NCI-H1694 treated with DMSO at 0.1 percent for 48 hours (cell line): ENCODE results near the gene ANXA2R.

ENCODE experiments used
- DNase-seq: peaks from one replicate; lab custom pipeline; 2025; lab: John Stamatoyannopoulos, UW

Gene ANXA2R

GRCh38 chr5:43000111-43000840, 39.8 kb downstream of the ANXA2R start:
- no peak for DNase-seq

- DNase-seq = no peak
Observed at GRCh38 chr5:42995360-42995751, 44.8 kb downstream of the ANXA2R start.

DNA sequence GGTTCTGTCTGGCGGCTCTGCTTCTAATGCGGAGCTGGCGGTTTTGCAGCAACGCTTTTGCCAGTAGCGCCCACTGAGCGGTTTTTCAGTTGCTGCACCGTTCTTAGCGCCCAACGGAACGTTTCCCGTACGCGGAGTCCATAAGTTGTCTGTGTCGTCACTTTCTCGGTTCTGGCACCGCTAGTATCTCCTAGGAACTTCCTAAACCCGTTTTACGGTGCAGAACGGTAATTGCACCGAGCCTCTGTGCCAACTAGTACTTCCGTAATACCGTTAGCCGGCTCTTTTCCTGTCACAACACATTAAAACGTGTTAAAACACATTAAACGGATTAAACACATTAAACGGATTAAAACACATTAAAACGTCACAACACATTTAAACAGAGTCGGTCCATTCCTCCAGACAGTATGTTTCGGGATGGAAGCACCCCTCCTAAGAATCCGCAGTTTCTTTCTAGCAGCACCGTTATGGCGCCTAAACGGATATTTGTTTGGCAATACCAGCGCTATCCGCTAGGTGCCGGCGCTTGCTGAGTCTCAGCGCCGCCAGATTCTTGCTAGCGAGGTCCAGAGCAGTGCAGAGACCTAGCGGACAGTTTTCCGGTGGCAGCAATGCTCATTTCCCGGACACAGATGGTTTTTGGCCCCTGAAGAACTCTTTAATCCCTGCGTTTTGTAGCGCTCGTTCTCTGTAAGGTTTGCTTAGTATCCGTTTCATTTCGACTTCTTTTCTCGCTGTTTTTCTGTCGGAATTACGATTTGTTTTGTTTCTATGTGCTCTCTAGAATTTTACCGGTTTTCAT, 45.4 kb downstream of the ANXA2R start:
- no peak for DNase-seq

DNA sequence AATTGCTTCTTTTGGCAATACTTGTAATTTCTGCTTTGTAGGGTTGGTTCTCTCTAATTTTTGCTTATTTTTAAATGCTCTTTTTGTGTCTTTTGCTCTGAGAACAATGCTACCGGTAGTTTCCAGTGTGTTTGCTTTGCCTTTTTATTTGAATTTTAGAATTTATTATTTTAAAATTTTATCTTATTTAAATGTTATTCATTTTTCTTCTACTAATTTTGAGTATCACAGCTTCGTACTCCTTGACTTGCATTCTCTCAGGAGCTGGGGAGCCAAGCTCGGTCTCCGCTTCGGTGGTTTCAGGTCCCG, 45.9 kb downstream of the ANXA2R start:
- DNase-seq = no peak

DNA sequence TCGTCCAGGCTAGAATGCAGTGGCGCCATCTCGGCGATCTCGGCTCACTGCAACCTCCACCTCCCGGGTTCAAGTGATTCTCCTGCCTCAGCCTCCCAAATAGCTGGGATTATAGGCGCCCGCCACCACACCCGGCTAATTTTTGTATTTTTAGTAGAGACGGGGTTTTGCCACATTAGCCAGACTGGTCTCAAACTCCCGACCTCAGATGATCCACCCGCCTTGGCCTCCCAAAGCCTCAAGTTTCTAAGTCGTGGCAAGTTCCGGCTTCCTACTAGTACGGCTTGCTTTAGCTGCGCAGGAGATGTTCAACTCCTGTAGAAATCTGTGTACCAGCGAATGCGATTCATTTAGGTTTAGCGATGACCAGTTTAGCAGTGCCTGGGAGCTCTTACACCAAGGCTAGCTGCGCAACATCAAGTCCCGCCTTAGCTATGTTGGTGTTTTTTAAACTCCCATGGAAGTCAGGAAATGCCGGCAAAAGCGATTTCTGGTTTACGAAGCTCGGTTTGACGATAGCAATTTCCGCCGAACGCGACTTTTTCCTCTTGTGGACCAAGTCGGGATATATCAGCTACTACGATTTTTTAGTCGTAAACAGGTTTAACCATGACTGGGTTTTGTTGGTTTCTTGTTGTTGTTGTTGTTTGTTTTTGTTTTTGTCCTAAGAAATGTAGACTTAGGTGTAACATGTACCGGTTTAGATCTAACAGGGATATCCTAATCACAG, 46.4 kb downstream of the ANXA2R start:
- DNase-seq = no peak

GRCh38 chr5:42992088-42992879, 47.8 kb downstream of the ANXA2R start:
- no peak for DNase-seq

GRCh38 chr5:42991404-42992087, 48.6 kb downstream of the ANXA2R start:
- no peak for DNase-seq

DNA sequence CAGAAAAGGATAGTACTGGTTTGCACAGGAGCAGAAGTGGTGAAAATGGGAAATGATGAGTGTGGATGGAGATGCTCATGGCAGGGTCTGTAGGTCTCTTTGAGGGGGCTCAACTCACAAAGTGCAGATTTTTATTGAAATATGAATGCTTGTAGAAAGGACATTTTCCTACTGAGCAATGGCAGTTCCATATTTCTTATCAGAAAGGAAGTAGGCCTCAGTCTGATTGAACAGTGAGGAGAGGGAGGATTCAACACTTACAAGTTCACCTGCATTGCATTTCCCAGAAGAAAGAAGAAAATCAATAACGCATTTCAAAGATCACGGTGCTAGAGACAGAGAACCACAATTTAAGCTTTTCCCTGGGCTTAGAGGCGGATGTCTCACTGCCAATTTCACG, 49.2 kb downstream of the ANXA2R start:
- no peak for DNase-seq
